Measurements from ENCODE around the gene RBPJL.

The RBPJL gene

DNA sequence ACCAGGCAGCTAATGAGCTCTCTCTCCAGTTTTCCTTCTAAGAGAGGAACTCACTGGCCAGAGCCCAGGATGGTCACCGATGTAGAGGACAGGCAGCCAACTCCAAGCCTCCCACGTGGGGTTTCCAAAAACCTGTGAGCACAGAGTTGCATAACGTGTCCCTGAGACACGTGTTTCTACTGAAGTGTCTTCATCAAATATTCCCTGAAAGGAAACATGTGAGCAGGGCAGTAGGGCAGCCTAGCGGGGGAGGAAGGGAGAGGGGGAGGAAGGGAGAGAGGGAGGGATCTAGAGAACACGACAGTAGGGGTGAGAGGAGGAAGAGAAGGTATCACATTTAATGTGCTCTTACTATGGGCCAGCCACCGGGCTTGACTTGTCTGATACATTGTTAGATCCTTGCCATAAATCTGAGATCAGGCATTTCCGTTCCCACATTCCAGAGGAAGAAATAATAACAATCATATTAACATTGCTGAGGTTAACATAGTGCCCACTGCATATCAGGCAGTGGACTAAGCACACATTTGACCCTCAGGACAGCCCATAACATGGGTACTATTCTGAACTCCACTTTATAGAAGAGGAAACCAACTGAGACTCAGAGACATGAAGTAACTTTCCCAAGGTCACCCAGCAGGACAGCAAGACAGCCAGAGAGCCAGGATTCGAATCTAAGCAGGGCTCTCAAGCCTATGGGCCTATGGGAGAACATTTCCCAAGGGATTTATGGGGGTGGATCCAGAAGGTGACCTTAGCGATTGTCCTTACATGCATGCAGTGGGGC lies 51.8 kb downstream of the RBPJL start:
- peak; percentile 91 for DNase-seq (ENCODE audit: low read depth)
- TF ChIP-seq, protein P1, sequence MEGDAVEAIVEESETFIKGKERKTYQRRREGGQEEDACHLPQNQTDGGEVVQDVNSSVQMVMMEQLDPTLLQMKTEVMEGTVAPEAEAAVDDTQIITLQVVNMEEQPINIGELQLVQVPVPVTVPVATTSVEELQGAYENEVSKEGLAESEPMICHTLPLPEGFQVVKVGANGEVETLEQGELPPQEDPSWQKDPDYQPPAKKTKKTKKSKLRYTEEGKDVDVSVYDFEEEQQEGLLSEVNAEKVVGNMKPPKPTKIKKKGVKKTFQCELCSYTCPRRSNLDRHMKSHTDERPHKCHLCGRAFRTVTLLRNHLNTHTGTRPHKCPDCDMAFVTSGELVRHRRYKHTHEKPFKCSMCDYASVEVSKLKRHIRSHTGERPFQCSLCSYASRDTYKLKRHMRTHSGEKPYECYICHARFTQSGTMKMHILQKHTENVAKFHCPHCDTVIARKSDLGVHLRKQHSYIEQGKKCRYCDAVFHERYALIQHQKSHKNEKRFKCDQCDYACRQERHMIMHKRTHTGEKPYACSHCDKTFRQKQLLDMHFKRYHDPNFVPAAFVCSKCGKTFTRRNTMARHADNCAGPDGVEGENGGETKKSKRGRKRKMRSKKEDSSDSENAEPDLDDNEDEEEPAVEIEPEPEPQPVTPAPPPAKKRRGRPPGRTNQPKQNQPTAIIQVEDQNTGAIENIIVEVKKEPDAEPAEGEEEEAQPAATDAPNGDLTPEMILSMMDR (conservative IDR thresholded peaks at IDR 0.05; ENCODE audit: control insufficient read depth, insufficient read depth, low read depth, low read length) = no peak
- H3K4me3 ChIP-seq (ENCODE audit: control insufficient read depth, low read depth, low read length) = no peak overlapping the region

DNA sequence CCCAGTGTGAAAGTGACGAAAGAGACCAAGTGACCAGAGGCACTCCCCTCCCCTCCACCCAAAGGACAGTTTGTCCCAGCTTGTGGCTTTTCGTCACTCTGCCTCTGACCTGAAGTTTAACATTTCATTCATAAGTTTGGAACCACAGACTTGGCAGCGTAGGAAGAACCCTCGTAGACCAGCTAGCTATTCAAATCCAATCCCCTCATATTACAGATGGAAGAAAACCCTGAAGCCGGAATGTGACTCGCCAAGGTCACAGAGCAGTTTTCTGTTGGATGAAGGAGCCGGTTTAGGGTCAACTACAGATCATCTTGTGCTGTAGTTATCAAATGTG lies 52.4 kb downstream of the RBPJL start:
- peak; percentile 81 for DNase-seq (ENCODE audit: low read depth)
- TF ChIP-seq, protein P1 (conservative IDR thresholded peaks at IDR 0.05; ENCODE audit: control insufficient read depth, insufficient read depth, low read depth, low read length) = no peak
- H3K4me3 ChIP-seq (ENCODE audit: control insufficient read depth, low read depth, low read length) = no peak overlapping the region

DNA sequence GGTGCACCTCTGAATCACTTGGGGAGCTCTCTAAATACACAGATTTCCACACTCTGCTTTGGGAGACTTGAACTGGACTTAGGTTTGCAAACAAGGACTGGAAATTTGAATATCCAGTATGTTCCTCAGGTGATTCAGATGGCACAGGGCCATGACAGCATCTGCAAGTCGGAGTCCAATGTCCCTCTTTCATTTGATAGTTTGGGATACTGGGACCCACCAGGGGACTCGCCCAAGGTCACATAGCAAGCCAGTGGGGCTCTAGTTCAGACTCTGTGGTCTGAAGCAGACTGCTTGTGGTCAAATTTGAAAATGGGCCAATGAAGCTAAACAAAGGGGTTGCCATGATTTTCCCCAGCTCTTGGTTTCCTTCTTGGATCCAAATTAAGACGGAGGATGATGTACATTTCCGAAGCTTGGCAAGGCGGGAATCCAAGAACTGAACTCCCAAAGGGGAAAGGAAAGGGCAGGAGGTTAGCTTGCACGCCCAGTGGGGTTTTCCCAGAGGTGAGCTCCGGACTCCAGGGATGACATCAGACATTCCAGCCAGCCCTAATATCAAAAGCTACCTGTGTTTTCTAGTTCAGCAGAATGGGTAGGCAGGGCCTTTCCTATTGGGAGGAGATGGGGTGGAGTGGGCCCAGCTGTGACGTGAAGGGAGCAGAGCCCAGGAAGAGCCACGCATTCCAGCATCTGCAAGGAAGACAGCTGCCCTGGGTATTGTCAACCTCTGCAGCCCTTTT lies 52.9 kb downstream of the RBPJL start:
- H3K4me3 ChIP-seq (ENCODE audit: control insufficient read depth, low read depth, low read length) = no peak overlapping the region
- peak; percentile 72 for DNase-seq (ENCODE audit: low read depth)
- TF ChIP-seq, protein P1 (conservative IDR thresholded peaks at IDR 0.05; ENCODE audit: control insufficient read depth, insufficient read depth, low read depth, low read length) = no peak

GRCh38 chr20:45361793-45362192 lies 55.2 kb downstream of the RBPJL start:
- H3K4me3 ChIP-seq (ENCODE audit: control insufficient read depth, low read depth, low read length) = no peak overlapping the region
- TF ChIP-seq, protein P1 (conservative IDR thresholded peaks at IDR 0.05; ENCODE audit: control insufficient read depth, insufficient read depth, low read depth, low read length) = no peak
- no peak for DNase-seq (ENCODE audit: low read depth)

GRCh38 chr20:45362804-45363610 lies 56.4 kb downstream of the RBPJL start, which contains the start of gene SYS1:
Gene SYS1, plus strand, starts transcription at chr20:45363156. Its CDS starts 376 bp downstream, at chr20:45363532.
- peak; percentile 97 for DNase-seq (ENCODE audit: low read depth)
- peak within 1 kb of the TSS; percentile 86 for H3K4me3 ChIP-seq (ENCODE audit: control insufficient read depth, low read depth, low read length)
- TF ChIP-seq, protein P1 (conservative IDR thresholded peaks at IDR 0.05; ENCODE audit: control insufficient read depth, insufficient read depth, low read depth, low read length) = peak; percentile 81
